NCI-H1105 (cell line): ENCODE measurements around the gene COPZ2.

ENCODE experiments used
- DNase-seq: peaks from one replicate; lab custom pipeline; 2025; lab: John Stamatoyannopoulos, UW

Gene COPZ2

DNA sequence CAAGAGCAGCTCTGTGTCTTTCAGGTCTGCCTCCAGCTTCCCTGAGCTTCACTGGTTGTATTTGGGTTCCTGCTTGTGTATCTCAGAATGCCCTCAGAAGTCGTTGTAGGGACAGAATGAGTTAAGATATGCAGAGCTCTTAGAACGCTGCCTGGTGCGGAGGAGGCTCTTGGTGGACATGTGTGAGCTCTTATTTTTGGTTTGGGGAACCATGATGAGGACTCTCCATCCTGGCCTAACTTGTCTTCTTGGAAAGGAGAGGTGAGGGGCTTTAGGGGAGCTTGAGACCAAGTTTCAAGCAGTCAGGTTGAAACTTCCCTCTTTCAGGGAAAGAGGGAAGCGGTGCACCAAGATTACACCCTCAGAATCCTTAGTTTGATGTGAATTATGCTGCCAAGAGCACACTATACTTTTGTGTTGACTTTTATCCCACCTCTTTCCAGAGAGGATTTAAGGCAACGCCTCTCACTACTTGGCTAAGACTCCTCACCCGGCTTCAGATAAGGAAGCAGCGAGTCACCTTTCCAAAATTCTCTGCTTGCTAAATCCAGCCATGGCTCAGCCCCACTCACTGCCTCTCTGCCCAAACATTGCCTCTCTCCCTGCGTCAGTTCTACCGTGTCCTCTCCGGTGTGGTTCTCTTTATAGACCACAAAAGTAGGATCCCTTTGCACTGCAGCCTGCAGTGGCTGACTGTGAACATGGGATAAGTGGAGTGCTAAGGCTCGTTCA is 53.9 kb downstream of the COPZ2 start:
- DNase-seq, result no peak

DNA sequence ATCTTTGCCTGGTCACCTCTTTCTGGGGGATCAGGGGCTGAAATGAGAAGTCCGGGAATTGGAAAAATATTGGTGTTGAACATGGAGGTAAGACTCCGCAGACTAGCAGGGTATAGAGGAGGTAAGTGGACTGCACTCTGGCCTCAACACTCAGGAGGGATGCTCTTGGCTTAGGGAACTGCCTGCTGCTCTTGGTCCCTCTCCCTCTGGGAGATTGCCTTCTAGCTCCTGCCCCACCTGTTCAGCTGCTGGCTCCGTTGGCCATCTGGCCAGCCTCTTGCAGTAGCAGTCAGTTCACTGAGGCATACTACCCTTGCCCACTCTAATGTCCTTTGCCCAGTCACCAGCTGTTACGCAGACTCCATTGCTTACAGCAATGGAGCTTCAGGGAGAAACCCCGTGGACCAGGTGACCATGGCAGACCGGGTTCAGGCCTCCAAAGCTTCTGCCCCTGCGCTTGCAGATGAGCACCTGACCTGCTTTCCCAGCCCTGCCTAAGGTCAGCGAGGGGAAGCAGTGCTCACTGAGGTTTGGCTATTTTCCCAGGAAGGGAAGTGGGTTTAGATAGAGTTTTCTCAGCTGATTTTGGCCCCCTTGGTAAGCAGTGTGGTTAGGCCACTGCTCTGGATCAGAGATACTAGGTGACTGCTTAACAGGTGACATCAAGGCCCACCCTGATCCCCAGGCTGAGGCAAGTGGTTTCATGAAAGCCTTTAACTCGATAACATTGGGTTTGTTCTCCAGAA is 54.8 kb downstream of the COPZ2 start:
- DNase-seq, result no peak

GRCh38 chr17:47982091-47982617 is 55.4 kb downstream of the COPZ2 start:
- no peak for DNase-seq

DNA sequence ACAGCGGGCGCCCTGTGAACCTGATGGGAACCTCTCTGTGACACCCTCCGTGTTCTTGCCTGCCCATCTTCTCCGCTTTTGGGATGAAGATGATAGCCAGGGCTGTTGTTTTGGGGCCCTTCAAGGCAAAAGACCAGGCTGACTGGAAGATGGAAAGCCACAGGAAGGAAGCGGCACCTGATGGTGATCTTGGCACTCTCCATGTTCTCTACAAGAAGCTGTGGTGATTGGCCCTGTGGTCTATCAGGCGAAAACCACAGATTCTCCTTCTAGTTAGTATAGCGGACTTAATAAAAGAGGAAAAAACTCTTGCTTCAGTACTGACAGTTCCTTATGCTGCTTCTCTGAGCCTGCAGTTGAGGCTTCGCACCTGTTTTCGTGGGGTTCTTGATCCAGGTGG is 56.1 kb downstream of the COPZ2 start:
- no peak for DNase-seq

- no peak for DNase-seq
Measured at GRCh38 chr17:47980541-47980940, 57.1 kb downstream of the COPZ2 start.

GRCh38 chr17:47978324-47978723 is 59.3 kb downstream of the COPZ2 start:
- peak; percentile 41 for DNase-seq
